NT2/D1 (cell line): ENCODE results near the gene AIDA.

Experiments
- DNase-seq: peaks from one replicate; pipeline ENCODE4 v3.0.0-alpha.2; 2011; ENCODE audit warnings: low read depth, low spot score
- H3K27me3 ChIP-seq: 2 replicates; pipeline ENCODE4 v1.6.0; 2011; ENCODE audit warnings: mild to moderate bottlenecking; ENCODE audit not compliant: insufficient read length, insufficient read depth
- H3K36me3 ChIP-seq: 2 replicates; pipeline ENCODE4 v1.6.1; 2011; ENCODE audit warnings: mild to moderate bottlenecking, low read length, mixed read lengths; ENCODE audit not compliant: insufficient read depth, insufficient read length
- H3K4me1 ChIP-seq: 2 replicates; pipeline ENCODE4 v1.5.1; 2011; ENCODE audit not compliant: insufficient read depth, insufficient read length
- H3K4me3 ChIP-seq: 2 replicates; pipeline ENCODE4 v1.5.1; 2011; ENCODE audit warnings: low read depth; ENCODE audit not compliant: insufficient read length
- H3K9ac ChIP-seq: 2 replicates; pipeline ENCODE4 v1.6.0; 2011; ENCODE audit warnings: low read depth; ENCODE audit not compliant: insufficient read length
- H3K9me3 ChIP-seq: 2 replicates; pipeline ENCODE4 v1.5.1; 2011; ENCODE audit warnings: mild to moderate bottlenecking, low read length; ENCODE audit not compliant: insufficient read depth
- SUZ12 ChIP-seq: IDR thresholded peaks from 2 replicates; pipeline ENCODE4 v1.6.1; 2011; ENCODE audit not compliant: insufficient read length, insufficient read depth; ENCODE audit errors: extremely low read depth
- YY1 ChIP-seq: IDR thresholded peaks from 2 replicates; pipeline ENCODE4 v1.6.1; 2011; ENCODE audit not compliant: insufficient read length, insufficient read depth
- ZNF274 ChIP-seq: IDR thresholded peaks from 2 replicates; pipeline ENCODE4 v1.6.1; 2011; ENCODE audit warnings: mild to moderate bottlenecking, low read depth, low read length

The AIDA gene, protein sequence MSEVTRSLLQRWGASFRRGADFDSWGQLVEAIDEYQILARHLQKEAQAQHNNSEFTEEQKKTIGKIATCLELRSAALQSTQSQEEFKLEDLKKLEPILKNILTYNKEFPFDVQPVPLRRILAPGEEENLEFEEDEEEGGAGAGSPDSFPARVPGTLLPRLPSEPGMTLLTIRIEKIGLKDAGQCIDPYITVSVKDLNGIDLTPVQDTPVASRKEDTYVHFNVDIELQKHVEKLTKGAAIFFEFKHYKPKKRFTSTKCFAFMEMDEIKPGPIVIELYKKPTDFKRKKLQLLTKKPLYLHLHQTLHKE

DNA sequence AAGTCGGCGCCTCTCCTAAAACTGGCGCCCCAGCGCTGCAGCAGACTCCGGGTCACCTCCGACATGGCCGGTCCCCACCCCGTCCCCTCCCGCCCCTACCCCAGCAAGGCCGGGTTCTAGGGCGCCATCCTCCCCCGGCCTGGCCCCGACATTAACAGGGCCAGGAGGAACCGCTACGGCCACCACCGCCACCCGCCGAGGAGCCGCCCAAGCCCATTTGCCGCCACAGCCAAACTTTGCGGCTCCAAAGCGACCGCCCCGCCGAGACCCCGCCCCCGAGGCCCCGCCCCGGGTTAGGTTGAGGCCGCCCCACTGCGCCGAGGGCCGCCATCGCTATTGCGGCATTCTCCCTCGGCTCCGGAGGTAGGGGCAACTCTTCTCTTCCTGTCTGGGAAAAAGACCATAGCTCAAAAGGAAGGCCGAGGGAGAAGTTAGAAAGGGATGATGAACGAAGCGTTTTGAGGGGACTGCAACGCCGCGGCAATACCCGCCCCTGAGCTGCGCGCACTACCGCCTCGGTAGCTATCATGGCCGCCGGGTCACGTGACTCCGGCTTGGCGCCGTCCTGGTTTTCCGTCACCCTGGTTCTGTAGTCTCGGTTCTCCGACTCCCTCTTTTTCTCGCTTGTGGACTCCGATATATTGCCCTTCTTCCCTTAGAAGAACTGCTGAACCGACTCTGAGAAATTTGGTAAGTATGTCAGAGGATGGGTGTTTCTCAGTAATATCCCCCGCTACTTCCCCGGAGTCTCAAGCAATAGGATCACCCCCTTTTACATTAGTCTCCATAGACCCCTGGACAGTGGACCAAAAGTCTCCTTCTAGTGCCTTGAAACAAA lies at the start of gene AIDA, which contains the start of gene BROX:
AIDA (minus strand) TSS at position 239 of the 838 bp plus-strand sequence; CDS start at position 65, 174 bp downstream.
BROX (plus strand) TSS at position 312 of the 838 bp plus-strand sequence. CDS start 3,136 bp downstream, outside the sequence.
- DNase-seq, result peak; percentile 85
- peaks cover 2% of the 10 kb centered on the region for H3K4me1 ChIP-seq
- H3K27me3 ChIP-seq, result no peaks in the 10 kb centered on the region
- no peaks in the 10 kb centered on the region for H3K9me3 ChIP-seq
- H3K4me3 ChIP-seq, result peak within 1 kb of the TSS; percentile 86
- TF ChIP-seq YY1, result peak; percentile 97
- no peak for TF ChIP-seq SUZ12
- TF ChIP-seq ZNF274, result no peak
- peaks cover 42% of the 10 kb centered on the region for H3K36me3 ChIP-seq
- H3K9ac ChIP-seq, result peak within 1 kb of the TSS; percentile 92

DNA sequence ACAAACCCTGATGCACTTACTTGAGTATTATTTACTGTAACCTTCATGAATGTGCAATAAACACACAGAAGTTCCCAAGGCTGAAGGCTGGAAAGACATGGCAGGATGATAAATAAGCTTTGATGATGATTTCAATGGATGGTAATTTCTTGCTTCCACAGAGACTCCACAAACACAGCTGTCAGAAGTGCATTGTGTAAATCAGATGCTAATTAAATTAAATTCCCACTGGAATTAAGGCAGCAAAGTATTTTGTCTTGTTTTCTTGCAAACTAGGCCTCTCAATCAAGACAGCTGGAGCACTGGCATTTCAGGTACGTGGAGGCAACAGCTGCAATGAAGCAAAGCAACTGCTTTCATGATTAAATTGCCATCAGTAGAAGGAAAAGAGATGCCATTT lies 48.8 kb upstream of the AIDA start:
- Histone ChIP-seq H3K27me3 (no peaks in the 10 kb centered on the region), H3K4me1 (no peaks in the 10 kb centered on the region), H3K9ac (no peak overlapping the region), H3K36me3 (no peaks in the 10 kb centered on the region), H3K4me3 (no peak overlapping the region), H3K9me3 (no peaks in the 10 kb centered on the region)
- TF ChIP-seq SUZ12, result no peak
- TF ChIP-seq ZNF274, result no peak
- TF ChIP-seq YY1, result no peak
- DNase-seq, result no peak

DNA sequence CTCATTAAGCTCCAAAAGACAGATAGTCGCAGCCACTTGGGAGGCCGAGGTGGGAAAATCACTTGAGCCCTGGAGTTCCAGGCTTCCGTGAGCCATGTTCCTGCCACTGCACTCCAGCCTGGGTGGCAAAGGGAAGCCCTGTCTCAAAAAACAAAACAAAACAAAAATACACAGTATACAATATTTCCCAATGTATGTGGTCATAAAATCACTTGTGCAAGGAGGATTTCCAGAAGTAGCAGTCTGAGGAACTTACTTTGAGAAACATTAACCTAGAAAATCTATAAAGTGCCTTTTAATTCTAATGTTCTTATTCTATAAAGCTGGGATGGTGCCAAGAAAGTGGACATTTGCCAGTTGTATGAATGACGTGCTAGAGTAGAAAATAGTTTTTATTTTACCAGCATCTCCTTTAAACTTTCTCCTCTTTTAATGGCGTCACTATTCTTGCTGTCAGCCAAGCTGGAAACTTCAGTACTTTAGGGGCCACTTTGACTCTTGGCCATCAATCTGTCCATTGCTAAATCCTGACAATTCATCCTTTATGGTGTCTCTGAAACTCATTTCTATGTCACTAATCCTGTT lies 47.3 kb upstream of the AIDA start:
- H3K27me3 ChIP-seq, result no peaks in the 10 kb centered on the region
- H3K4me3 ChIP-seq, result no peak overlapping the region
- H3K9me3 ChIP-seq, result no peaks in the 10 kb centered on the region
- H3K4me1 ChIP-seq, result no peaks in the 10 kb centered on the region
- H3K9ac ChIP-seq, result no peak overlapping the region
- DNase-seq, result no peak
- TF ChIP-seq YY1, result no peak
- no peaks in the 10 kb centered on the region for H3K36me3 ChIP-seq

DNA sequence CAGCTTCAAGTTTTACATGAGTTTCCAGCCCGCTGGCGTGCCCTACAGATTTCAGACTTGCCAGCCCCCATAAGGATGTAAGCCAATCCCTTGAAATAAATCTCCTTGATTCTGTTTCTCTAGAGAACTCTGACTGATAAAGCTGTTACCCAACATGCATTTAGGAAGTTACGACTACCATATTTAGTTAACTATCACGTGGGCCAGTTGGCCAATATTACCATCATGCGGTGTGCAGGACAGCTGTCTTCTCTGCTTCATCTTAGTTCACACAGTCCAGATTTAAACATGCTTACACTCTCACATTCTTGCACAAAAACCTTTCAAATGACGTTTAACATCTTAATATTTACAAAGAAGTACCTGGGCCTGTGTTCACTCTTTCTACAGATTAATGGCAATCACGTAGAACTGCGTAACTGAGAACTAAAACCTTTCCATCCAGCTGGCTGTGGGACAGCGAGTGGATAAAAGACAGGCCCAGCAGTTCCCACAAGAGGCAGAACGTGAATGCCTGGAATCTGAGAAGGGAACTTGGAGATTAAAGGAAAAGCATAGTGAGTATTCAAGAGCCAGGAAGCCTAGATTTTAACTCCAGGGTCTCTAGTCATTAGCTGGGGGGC lies 45.5 kb upstream of the AIDA start:
- DNase-seq, result no peak
- H3K4me3 ChIP-seq, result no peak overlapping the region
- no peaks in the 10 kb centered on the region for H3K36me3 ChIP-seq
- H3K27me3 ChIP-seq, result no peaks in the 10 kb centered on the region
- H3K9ac ChIP-seq, result no peak overlapping the region
- TF ChIP-seq YY1 (no peak), ZNF274 (no peak), SUZ12 (no peak)
- H3K9me3 ChIP-seq, result no peaks in the 10 kb centered on the region
- no peaks in the 10 kb centered on the region for H3K4me1 ChIP-seq

DNA sequence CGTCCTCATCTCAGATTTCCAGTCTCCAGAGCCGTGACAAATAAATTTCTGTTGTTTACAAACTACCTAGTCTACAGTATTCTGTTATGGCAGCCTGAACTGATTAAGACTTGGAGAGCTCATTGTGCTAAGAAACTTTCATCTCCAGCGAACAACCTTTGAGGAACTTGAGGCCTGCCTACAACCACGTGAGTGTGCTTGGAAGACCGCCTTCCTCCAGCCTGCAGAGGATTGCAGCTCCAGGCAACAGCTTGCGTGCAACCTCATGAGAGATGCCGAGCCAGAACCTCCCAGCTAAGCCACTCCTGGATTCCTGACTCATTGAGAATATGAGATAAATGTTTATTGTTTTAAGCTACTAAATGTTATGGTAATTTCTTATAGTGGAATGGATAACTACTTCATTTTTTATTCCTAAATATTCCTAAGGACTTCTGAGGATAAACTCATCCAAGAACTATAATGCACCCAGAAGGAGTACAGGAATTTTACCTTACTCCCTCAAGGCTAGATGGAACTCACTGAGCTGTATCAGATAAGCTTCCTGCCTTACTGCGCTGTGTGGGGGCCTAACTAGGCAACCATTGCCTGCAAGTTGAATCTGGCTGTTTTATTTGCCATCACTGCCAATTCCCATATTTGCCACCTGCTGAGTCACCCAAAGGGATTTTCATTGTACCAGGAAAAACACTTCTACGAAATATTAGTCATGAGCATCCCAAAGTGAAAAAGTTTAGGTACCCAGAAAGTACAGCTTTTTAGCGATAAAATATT lies 42.3 kb upstream of the AIDA start:
- Histone ChIP-seq H3K4me1 (no peaks in the 10 kb centered on the region), H3K4me3 (no peak overlapping the region), H3K36me3 (no peaks in the 10 kb centered on the region), H3K27me3 (no peaks in the 10 kb centered on the region), H3K9me3 (no peaks in the 10 kb centered on the region), H3K9ac (no peak overlapping the region)
- no peak for DNase-seq
- TF ChIP-seq YY1, result no peak
- TF ChIP-seq ZNF274, result no peak
- TF ChIP-seq SUZ12, result no peak

DNA sequence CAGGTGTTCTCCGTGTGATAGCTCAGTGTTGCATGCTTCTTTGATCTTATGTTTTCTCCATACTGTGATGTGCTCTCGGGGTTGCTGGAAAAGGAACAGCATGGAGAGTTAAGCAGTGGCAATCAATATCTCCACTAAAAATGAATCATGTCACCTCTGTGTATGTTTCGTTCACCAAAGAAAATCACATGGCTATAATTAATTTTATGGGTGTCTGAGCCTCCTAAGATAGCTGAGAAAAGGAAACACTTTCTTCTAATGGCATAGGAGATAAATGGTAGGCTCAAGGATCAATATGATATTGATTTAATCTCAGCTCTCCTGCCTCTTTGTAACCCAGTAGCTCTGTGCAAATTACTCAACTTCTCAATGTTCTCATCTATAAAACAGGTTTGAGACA lies 39.0 kb upstream of the AIDA start:
- DNase-seq, result no peak
- TF ChIP-seq YY1 (no peak), SUZ12 (no peak), ZNF274 (no peak)
- H3K27me3 ChIP-seq, result no peaks in the 10 kb centered on the region
- H3K9me3 ChIP-seq, result no peaks in the 10 kb centered on the region
- H3K9ac ChIP-seq, result no peak overlapping the region
- no peak overlapping the region for H3K4me3 ChIP-seq
- H3K36me3 ChIP-seq, result no peaks in the 10 kb centered on the region
- no peaks in the 10 kb centered on the region for H3K4me1 ChIP-seq
